Fibroblast of peridontal ligament (primary cell): ENCODE data around the gene OR5AR1.
"Not testable (repeated sequence)": the region's sequence is repeated elsewhere in the genome, so short reads cannot be mapped to it uniquely, and the experiment has no call there.

Experiments used
- DNase-seq: peaks from one replicate; pipeline ENCODE4 v3.0.0-alpha.2; 2010; ENCODE audit errors: extremely low read depth

Gene OR5AR1

DNA sequence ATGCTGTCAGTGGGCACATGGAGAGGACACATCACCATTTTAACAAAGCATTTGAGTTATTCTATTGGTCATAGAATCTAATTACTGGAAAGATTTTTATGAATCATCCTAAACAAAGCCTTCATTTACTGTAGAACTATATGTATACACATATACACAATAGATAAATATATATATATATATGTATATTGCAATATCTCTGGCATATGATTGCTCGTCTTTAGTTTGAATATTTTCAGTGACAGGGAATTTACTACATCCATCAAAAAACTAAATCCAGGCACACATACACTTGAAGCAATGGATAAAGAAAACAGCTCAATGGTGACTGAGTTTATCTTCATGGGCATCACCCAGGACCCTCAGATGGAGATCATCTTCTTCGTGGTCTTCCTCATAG lies at the start of gene OR5AR1:
OR5AR1 (plus strand) TSS at position 301 of the 400 bp plus-strand sequence; CDS start at position 301, 0 bp downstream.
- DNase-seq: no peak

- DNase-seq: peak; percentile 5
Observed at GRCh38 chr11:56624661-56625110, 38.8 kb upstream of the OR5AR1 start.

GRCh38 chr11:56625946-56626345 lies 37.5 kb upstream of the OR5AR1 start:
- DNase-seq: no peak

- no peak for DNase-seq
Observed at GRCh38 chr11:56632329-56632728, 31.2 kb upstream of the OR5AR1 start.

DNA sequence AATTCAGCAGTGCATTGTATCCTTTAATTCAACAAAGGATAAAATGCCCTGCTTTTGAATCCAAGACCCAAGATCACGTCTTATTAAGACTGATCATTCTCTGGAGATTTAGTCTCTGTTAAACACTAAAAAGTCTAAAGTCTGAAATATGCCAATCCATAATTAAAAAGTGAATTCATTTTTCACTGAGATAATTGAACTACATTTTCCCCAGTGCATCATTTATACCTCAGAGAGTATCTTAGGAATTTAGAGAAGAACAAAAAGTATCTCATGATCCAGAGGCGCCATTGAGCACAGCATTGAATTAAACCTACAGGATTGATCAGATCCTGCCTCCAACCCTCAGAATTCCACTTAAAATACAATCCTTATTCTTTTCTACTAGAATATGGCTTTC lies 26.6 kb upstream of the OR5AR1 start:
- no peak for DNase-seq

DNA sequence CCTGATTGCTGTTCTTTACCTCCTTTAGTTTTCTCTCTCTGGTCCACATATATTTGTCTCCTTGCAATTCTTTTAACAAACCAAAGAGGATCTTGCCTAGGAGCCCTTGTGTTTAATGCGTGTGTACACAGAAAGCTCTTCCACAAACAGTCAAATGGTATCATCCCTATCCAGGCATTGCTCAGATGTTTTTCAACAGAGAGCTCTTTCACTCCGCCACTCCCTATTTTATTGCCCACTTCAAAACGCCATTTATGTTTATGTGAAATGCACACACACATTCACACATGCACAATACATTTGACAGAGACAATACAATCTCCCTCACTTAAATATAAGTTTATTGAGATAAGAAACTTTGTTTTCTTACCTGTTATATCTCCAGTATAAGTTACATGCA lies 26.0 kb upstream of the OR5AR1 start:
- DNase-seq: no peak

- no peak for DNase-seq
Observed at GRCh38 chr11:56642339-56642738, 21.1 kb upstream of the OR5AR1 start, which contains the start of gene OR5AP2. Gene OR5AP2 (minus strand): TSS chr11:56642439. CDS start chr11:56642439, 0 bp downstream.

DNA sequence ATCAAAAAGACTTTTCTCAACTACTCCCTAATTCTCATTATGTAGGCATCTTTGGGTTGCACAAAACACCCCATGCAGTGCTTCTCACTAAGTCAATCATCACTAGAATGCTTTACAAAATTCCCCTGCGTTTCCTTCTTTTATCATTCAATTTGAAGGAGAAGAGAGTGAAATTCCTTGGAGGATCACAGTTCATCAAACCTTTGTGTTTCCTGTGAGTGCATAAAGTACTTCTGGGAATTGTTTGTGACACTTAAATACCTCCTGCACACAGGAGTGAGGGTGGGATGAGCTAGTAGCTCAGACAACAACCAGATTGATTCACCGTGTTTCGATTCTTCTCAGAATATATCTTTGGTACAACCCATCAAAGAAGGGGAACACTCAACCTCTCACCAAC lies 3.7 kb upstream of the OR5AR1 start:
- DNase-seq: no peak

- DNase-seq: no peak
Observed at GRCh38 chr11:56670984-56671383, 7.5 kb downstream of the OR5AR1 start.

DNA sequence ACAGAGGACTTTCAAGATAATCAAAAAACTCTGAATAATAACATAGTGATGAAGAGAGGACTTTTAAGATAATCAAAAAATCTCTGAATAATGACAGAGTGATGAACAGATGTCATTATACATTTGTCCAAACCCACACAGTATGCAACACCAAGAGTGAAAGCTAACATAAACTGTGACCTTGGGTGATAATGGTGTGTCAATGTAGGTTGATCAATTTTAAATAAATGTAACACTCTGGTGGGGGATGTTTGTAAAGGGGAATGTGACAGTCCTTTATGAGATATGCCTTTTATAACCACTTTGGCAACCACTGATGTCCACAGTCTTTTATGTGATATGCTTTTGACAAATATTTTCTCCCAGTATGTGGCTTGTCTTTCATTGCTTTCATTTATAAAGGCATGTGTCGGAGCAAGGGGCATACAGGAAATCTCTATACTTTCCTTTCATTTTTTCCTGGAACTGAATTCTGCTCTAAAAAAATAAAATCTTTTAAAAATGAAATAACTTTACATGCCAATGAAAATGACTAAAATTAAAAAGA lies 25.1 kb downstream of the OR5AR1 start:
- no peak for DNase-seq

DNA sequence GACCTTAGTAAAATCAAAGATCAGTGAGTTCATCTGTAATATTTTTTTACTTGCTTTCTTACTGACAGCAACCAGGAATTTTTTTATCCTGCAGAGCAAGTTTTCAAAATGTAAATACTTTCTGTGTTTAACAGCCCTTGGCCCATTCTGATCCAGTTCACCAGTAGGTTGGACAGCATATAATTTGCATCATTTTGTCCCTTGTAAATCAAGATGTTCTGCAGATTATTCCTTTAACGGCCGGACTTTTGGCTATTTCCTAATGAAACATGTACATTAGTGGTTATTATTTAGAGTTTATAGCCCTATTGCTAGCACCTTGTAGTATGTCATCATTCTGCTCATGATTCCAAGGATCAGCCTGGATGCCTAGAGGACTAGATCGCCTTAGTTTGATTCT lies 27.7 kb downstream of the OR5AR1 start:
- not testable (repeated sequence) for DNase-seq

- no peak for DNase-seq
Observed at GRCh38 chr11:56693428-56693827, 29.9 kb downstream of the OR5AR1 start.

DNA sequence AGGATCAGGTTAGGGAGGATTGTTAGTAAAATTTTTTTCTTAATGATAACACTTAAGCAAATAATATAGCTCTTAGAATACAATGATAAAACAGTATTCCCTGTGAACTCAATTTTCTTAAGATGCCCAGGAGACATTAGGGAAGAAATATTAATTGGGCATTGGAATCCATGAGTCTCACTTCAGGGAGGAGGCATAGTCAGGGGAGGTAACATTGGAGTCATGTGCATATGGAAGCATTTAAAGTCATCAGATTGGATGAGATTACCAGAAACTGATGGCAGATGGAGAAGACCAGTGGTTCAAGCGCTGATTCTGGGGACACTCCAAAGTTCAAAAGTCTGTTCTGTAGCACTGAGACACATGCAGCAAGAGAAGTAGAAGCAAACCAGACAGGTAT lies 35.3 kb downstream of the OR5AR1 start, which contains the start of gene OR9G1:
OR9G1 (plus strand) TSS at position 301 of the 400 bp plus-strand sequence. CDS start 1,293 bp downstream, outside the sequence.
- DNase-seq: no peak

DNA sequence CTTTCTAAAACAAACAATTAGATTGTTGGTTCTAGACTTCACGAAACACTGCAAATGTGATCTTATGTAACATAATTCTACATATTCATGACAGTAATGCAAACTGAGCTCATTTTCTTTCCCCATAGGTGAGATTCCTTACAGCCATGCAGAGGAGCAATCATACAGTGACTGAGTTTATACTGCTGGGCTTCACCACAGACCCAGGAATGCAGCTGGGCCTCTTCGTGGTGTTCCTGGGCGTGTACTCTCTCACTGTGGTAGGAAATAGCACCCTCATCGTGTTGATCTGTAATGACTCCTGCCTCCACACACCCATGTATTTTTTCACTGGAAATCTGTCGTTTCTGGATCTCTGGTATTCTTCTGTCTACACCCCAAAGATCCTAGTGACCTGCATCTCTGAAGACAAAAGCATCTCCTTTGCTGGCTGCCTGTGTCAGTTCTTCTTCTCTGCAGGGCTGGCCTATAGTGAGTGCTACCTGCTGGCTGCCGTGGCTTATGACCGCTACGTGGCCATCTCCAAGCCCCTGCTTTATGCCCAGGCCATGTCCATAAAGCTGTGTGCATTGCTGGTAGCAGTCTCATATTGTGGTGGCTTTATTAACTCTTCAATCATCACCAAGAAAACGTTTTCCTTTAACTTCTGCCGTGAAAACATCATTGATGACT lies 36.9 kb downstream of the OR5AR1 start:
- no peak for DNase-seq

DNA sequence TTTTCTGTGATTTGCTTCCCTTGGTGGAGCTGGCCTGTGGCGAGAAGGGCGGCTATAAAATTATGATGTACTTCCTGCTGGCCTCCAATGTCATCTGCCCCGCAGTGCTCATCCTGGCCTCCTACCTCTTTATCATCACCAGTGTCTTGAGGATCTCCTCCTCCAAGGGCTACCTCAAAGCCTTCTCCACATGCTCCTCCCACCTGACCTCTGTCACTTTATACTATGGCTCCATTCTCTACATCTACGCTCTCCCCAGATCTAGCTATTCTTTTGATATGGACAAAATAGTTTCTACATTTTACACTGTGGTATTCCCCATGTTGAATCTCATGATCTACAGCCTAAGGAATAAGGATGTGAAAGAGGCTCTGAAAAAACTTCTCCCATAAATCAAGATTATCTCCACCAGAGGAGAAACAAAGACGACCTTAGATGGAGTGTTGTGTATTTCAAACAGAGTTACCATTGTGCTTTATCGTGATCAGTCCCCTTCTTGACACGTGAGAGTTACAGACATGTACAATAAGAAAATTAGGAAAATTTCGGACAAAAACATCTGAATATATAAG lies 37.5 kb downstream of the OR5AR1 start:
- DNase-seq: no peak

GRCh38 chr11:56705784-56706396 lies 42.4 kb downstream of the OR5AR1 start:
- no peak for DNase-seq

GRCh38 chr11:56706486-56706885 lies 43.0 kb downstream of the OR5AR1 start:
- no peak for DNase-seq

- no peak for DNase-seq
Observed at GRCh38 chr11:56714206-56714605, 50.7 kb downstream of the OR5AR1 start.
